HG02642 (cell line): ENCODE measurements around the gene TTC16.
A peak's percentile ranks its signal among the peaks of the same experiment; 100 is the strongest.

Experiments
- ATAC-seq: cut with Tn5 transposase; IDR thresholded peaks from one replicate; pipeline ENCODE4 v1.9.1; 2021; ENCODE audit warnings: mild to moderate bottlenecking; ENCODE audit not compliant: unreplicated experiment, poor library complexity

TTC16 gene

GRCh38 chr9:127763918-127764384, 48.1 kb downstream of the TTC16 start:
- no peak for ATAC-seq

- no peak for ATAC-seq
Observed at GRCh38 chr9:127765418-127765817, 49.5 kb downstream of the TTC16 start.

- ATAC-seq: no peak
Observed at GRCh38 chr9:127767410-127767809, 51.5 kb downstream of the TTC16 start.

GRCh38 chr9:127767909-127768331, 52.0 kb downstream of the TTC16 start:
- ATAC-seq: no peak

- ATAC-seq: no peak
Observed at GRCh38 chr9:127768698-127769097, 52.8 kb downstream of the TTC16 start.

GRCh38 chr9:127769101-127769500, 53.2 kb downstream of the TTC16 start:
- ATAC-seq: no peak

GRCh38 chr9:127769929-127770582, 54.2 kb downstream of the TTC16 start:
- ATAC-seq: no peak

- ATAC-seq: no peak
Observed at GRCh38 chr9:127770583-127770904, 54.7 kb downstream of the TTC16 start.

GRCh38 chr9:127770905-127771569, 55.2 kb downstream of the TTC16 start:
- peak; percentile 89 for ATAC-seq

- no peak for ATAC-seq
Observed at GRCh38 chr9:127771570-127772189, 55.8 kb downstream of the TTC16 start.

- ATAC-seq: no peak
Observed at GRCh38 chr9:127772603-127773002, 56.7 kb downstream of the TTC16 start.

GRCh38 chr9:127773272-127773671, 57.4 kb downstream of the TTC16 start:
- ATAC-seq: no peak

GRCh38 chr9:127773981-127774380, 58.1 kb downstream of the TTC16 start:
- ATAC-seq: no peak

GRCh38 chr9:127776195-127776923, 60.5 kb downstream of the TTC16 start:
- ATAC-seq: no peak

GRCh38 chr9:127776924-127777289, 61.0 kb downstream of the TTC16 start:
- ATAC-seq: no peak

- ATAC-seq: no peak
Observed at GRCh38 chr9:127777368-127777980, 61.6 kb downstream of the TTC16 start.

GRCh38 chr9:127778280-127779135, 62.6 kb downstream of the TTC16 start, which contains the start of gene SH2D3C:
SH2D3C (minus strand) TSS chr9:127778666; CDS start chr9:127778627, 39 bp downstream.
- ATAC-seq: peak; percentile 38

- ATAC-seq: peak; percentile 42
Observed at GRCh38 chr9:127779136-127779981, 63.5 kb downstream of the TTC16 start.
